SK-N-MC (cell line): Measurements from ENCODE around the gene DDAH1.
"Not testable (repeated sequence)": the region's sequence is repeated elsewhere in the genome, so short reads cannot be mapped to it uniquely, and the experiment has no call there.

Experiments
- EZH2 ChIP-seq: fragments of 200-600 bp; sonication (generic); IDR thresholded peaks from one replicate; pipeline ENCODE4 v1.6.1; 2017; ENCODE audit warnings: antibody characterized with exemption
- POLR2AphosphoS5 ChIP-seq: IDR thresholded peaks from 2 replicates; pipeline ENCODE4 v1.6.1; 2012; ENCODE audit warnings: mild to moderate bottlenecking, low read depth, low read length, borderline replicate concordance

DNA sequence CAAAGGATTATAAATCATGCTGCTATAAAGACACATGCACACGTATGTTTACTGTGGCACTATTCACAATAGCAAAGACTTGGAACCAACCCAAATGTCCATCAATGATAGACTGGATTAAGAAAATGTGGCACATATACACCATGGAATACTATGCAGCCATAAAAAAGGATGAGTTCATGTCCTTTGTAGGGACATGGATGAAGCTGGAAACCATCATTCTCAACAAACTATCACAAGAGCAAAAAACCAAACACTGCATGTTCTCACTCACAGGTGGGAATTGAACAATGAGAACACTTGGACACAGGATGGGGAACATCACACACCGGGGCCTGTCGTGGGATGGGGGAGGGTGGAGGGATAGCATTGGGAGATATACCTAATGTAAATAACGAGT is 117.7 kb downstream of the DDAH1 start:
- TF ChIP-seq EZH2, POLR2AphosphoS5: not testable (repeated sequence)
